ENCODE data around the gene CNNM1. TPM values are rescaled to one million over a fixed set of nuclear protein-coding genes. Genes with fewer than 3 reads are reported as not detected.

CNNM1 gene
- total and polyA plus RNA-seq, 2 experiments from 2014 or later, result 2.2 to 3.8 TPM

DNA sequence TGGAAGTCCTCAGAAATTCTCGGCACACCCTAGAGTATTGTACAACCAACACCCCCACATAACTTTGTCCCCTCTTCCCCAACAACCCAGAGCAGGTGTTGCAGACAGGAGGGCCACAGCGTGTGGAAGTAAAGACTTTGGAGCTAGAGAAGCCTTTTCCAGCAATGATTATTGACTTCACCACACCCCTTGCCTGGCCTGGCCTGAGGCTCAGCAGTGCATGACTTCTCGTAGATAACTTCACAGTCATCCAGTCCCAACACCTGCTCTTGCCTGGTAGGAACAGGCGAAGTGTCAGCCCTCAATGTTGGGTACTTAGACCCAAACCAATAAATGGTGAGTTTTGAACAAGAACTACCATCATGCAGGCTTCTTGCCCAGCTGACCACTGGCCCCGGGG lies 64.5 kb downstream of the CNNM1 start:
- TF ChIP-seq, protein P1, sequence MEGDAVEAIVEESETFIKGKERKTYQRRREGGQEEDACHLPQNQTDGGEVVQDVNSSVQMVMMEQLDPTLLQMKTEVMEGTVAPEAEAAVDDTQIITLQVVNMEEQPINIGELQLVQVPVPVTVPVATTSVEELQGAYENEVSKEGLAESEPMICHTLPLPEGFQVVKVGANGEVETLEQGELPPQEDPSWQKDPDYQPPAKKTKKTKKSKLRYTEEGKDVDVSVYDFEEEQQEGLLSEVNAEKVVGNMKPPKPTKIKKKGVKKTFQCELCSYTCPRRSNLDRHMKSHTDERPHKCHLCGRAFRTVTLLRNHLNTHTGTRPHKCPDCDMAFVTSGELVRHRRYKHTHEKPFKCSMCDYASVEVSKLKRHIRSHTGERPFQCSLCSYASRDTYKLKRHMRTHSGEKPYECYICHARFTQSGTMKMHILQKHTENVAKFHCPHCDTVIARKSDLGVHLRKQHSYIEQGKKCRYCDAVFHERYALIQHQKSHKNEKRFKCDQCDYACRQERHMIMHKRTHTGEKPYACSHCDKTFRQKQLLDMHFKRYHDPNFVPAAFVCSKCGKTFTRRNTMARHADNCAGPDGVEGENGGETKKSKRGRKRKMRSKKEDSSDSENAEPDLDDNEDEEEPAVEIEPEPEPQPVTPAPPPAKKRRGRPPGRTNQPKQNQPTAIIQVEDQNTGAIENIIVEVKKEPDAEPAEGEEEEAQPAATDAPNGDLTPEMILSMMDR (IDR thresholded peaks at IDR 0.05; ENCODE audit: poor library complexity), result no peak
- TF ChIP-seq EZH2phosphoT487 (IDR thresholded peaks at IDR 0.05; ENCODE audit: low read depth, severe bottlenecking, unreplicated experiment), result no peak
- no peak for TF ChIP-seq EZH2 (IDR thresholded peaks at IDR 0.05; ENCODE audit: borderline replicate concordance)
- Histone ChIP-seq H4K20me1 (ENCODE audit: insufficient read depth, poor library complexity, severe bottlenecking) (no peaks in the 10 kb centered on the region), H3K27ac (no peak overlapping the region), H3K4me2 (no peak overlapping the region), H3K36me3 (replicated peaks; ENCODE audit: insufficient read depth, low read depth) (no peaks in the 10 kb centered on the region), H3K9me2 (replicated peaks; ENCODE audit: insufficient read depth) (no peaks in the 10 kb centered on the region), H3K79me2 (no peaks in the 10 kb centered on the region), H2AFZ (no peak overlapping the region), H3K4me3 (no peak overlapping the region), H3K27me3 (no peaks in the 10 kb centered on the region), H3K9me3 (ENCODE audit: low read depth) (no peaks in the 10 kb centered on the region), H3K4me1 (ENCODE audit: insufficient read depth) (peaks cover 14% of the 10 kb centered on the region)
- no peak for DNase-seq (ENCODE audit: low spot score)
- 84% methylated on average over 5 of the region's 5 CpGs for WGBS (ENCODE audit: low lambda C conversion rate, missing lambda C conversion rate)

DNA sequence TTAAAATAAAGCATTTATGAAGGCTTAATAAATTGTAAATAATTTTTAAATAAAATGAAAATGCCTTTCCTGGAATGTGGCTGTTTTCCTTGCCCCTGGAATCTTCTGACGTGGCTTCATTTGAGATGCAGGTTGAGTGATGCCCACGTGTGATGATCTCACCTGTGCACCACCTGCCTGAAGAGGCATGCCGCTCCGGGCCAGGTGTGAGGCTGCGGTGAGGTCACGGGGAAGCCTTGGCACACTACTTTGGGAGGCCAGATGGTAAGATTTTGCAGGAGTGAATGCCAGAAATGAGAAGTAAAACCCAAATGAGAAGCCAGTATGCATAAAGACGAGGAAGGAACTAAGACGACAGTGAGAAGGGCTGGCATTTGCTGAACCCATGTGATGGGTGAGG lies 65.1 kb downstream of the CNNM1 start:
- no peak for DNase-seq (ENCODE audit: low spot score)
- Histone ChIP-seq H3K9me2 (replicated peaks; ENCODE audit: insufficient read depth) (no peaks in the 10 kb centered on the region), H3K9me3 (ENCODE audit: low read depth) (no peaks in the 10 kb centered on the region), H3K79me2 (no peaks in the 10 kb centered on the region), H3K4me3 (no peak overlapping the region), H3K4me1 (ENCODE audit: insufficient read depth) (peaks cover 14% of the 10 kb centered on the region), H3K27ac (no peak overlapping the region), H4K20me1 (ENCODE audit: insufficient read depth, poor library complexity, severe bottlenecking) (no peaks in the 10 kb centered on the region), H2AFZ (no peak overlapping the region), H3K36me3 (replicated peaks; ENCODE audit: insufficient read depth, low read depth) (no peaks in the 10 kb centered on the region), H3K27me3 (no peaks in the 10 kb centered on the region), H3K4me2 (no peak overlapping the region)
- TF ChIP-seq, protein P1 (IDR thresholded peaks at IDR 0.05; ENCODE audit: poor library complexity), result no peak
- WGBS (ENCODE audit: low lambda C conversion rate, missing lambda C conversion rate), result 93% methylated on average over 8 of the region's 8 CpGs

DNA sequence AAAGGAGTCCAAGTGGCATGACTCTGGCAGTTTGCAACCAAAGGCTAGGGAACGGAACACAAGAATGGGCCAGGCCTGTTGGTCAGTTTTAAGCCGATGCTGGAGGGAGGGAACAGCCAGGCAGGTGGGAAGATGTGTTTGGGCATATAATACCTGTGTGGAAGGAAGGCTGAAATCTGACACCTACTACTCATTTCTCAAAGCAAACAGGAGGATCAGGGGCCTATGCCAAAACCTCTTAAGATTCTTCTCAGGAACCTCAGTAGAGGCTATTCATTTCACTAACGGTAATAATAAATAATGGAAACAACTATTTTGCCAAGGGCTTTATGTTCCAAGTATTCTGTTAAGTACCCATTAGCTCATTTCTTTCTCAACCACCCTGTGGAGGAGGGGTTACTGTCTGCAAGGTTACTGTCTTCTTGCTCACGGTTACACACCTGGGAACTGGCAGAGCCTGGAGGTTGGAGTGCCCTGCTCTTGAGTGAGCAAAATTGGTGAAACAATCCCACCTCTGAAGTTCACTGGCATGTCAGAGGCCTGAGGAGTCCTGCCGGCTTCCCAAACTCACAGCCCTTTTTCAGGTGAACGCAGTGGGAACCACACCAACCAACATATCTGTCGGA lies 65.7 kb downstream of the CNNM1 start:
- H3K27ac ChIP-seq, result no peak overlapping the region
- H3K9me3 ChIP-seq (ENCODE audit: low read depth), result no peaks in the 10 kb centered on the region
- no peak for DNase-seq (ENCODE audit: low spot score)
- no peaks in the 10 kb centered on the region for H3K79me2 ChIP-seq
- H3K27me3 ChIP-seq, result no peaks in the 10 kb centered on the region
- H2AFZ ChIP-seq, result no peak overlapping the region
- no peaks in the 10 kb centered on the region for H3K36me3 ChIP-seq (replicated peaks; ENCODE audit: insufficient read depth, low read depth)
- no peaks in the 10 kb centered on the region for H3K9me2 ChIP-seq (replicated peaks; ENCODE audit: insufficient read depth)
- no peaks in the 10 kb centered on the region for H4K20me1 ChIP-seq (ENCODE audit: insufficient read depth, poor library complexity, severe bottlenecking)
- H3K4me2 ChIP-seq, result no peak overlapping the region
- no peak for TF ChIP-seq EZH2phosphoT487 (IDR thresholded peaks at IDR 0.05; ENCODE audit: low read depth, severe bottlenecking, unreplicated experiment)
- no peak for TF ChIP-seq EZH2 (IDR thresholded peaks at IDR 0.05; ENCODE audit: borderline replicate concordance)
- TF ChIP-seq, protein P1 (IDR thresholded peaks at IDR 0.05; ENCODE audit: poor library complexity), result no peak
- 84% methylated on average over 7 of the region's 7 CpGs for WGBS (ENCODE audit: low lambda C conversion rate, missing lambda C conversion rate)
- H3K4me3 ChIP-seq, result no peak overlapping the region
- H3K4me1 ChIP-seq (ENCODE audit: insufficient read depth), result peaks cover 14% of the 10 kb centered on the region
